Eye (tissue), 1 donor: Measurements from ENCODE around the gene FAM181A.

ENCODE experiments used
- DNase-seq: peaks from one replicate; pipeline ENCODE4 v3.0.0-alpha.2; 2015

Gene FAM181A

DNA sequence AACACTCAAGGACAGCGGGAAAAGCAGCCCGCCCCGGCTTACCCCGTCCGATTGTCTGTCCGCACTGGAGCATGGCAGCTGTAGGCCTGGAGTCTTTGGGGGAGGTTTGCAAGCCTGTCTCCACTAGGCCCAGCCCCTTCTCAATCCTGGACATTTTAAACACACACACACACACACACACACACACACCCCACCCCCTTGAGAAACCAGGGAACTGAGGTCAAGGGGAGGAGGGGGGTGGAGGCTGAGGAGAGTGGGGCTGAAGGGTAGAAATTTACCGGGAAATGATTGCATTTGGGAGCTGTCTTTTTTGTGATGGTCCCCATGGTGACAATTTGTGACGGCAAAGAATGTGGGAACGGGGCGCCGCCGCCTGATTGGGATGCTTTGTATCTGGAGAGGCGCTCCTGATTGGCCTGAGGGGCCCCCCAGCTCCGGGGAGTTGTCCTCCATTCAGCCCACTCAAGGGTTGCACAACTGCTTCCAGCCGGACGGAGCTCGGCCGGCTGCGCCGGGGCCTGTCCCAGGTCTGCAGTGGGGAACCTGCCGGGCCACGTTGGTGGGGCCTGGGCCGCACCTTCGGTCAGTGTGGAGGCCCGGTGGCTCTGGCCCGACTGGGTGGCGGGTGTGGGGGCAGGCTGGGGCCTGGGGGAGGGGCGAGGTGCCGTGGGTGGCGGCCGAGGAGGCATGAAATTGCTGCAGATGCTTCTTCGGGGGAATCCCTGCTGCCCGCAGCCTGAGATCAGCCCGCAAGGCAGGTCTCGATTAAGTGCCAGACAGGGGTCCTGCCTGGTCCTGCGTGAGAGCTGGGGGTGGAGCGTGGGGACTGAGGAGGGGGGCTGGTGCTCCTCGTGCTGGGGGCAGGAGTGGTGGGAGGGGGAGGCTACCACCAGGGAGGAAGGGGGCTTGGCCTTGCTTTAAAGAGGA, at the start of gene FAM181A:
FAM181A (plus strand) TSS at position 472 of the 927 bp plus-strand sequence. CDS start 942 bp downstream, outside the sequence.
- DNase-seq, result peak; percentile 70

DNA sequence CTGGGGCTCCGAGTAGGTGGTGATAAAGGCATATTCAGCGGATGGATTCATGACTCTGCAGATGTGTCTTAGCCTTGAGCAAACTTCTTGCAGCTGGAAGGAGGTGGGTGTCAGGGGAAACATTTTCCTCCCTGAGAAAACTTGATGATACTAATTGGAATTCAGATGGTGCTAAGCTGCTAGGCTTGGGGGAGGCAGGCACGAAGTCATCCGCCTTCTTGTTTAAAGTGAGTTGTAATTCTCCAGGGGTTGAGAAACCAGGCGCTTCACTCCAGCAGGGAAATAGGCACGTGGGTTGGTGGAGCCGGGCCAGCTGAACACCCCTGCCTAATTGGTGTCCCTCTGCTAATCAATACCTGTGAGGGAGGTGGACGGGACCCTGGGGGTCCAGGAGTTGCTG, 48.9 kb upstream of the FAM181A start:
- no peak for DNase-seq

- DNase-seq, result no peak
Measured at GRCh38 chr14:93878871-93879270, 48.3 kb upstream of the FAM181A start.

- no peak for DNase-seq
Measured at GRCh38 chr14:93879362-93879983, 47.7 kb upstream of the FAM181A start.

DNA sequence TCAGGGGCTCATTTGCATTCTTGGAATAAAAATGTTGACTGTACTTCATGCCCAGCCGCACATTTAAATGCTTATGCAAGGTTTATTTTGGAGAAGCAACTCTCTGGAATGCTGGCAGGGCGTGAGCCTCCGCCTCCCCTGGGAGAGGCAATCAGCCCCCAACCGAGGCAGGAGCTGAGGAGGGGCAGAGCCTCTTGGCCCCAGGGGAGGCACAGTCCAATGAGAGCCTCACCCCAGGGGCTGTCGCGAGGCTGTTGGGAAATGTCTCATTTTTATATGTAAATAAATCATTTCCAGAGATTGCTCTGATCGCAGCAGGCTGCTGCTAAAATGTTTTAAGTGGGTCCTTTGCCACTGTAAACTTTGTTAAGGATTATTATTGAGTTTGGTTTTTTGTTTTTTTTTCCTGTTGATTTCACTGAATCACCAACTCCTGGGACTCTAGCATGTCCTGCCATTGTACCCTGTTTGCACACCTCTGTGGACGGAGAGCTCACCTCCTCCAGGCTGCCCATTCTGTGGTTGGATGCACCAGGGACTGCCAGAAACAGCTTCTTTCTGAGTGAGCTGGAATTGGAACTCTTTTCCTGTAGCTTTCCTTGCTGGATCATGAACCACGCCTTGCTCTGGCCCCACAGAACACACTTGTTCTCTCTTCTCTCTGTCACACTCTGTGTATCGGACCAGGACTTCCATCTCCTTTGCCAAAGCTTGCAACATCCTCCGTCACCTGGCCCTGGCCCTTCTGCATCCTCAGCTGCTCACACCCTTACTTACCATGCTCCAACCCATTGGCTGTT, 46.9 kb upstream of the FAM181A start:
- peak; percentile 49 for DNase-seq

DNA sequence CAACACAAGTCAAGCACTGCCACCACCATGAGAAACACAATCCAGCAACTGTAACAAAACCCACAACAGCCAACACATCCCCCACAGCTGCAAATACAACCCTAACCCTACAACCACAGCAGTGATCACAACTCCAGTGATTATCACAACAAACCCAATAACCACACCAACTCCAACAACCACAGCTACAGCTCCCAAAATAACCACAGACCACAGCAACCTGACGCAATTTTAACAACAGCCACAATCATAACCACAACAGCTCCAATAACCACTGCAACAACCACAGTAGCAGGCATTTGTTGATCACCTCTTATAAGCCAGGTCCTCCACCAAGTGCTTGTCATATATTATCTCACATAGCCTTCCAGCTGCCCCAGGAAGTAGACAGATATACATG, 42.2 kb upstream of the FAM181A start:
- no peak for DNase-seq

DNA sequence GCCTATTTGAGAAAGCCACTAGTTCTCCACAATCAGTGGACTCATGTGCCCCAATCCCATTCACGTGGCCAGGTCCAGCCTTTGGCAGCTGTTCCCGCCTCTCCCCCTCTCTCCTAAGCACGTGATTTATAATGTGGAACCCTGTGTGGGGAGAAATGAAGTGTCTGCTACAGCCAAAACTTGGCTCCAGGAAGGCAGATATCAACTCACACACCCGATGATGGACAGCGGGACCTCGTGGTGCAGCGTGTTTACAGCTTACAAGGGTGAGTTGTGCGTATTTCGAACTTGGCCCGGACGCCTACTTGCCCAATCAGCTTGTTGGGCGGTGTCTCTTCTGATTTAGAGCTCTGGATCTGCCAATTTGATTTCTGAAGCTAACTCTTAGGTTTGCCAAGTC, 38.1 kb upstream of the FAM181A start:
- DNase-seq, result no peak

GRCh38 chr14:93889739-93890483, 37.2 kb upstream of the FAM181A start:
- no peak for DNase-seq

GRCh38 chr14:93891756-93892504, 35.2 kb upstream of the FAM181A start:
- DNase-seq, result no peak

- DNase-seq, result no peak
Measured at GRCh38 chr14:93892505-93892839, 34.7 kb upstream of the FAM181A start.

- DNase-seq, result peak; percentile 92
Measured at GRCh38 chr14:93892923-93893558, 34.1 kb upstream of the FAM181A start.

DNA sequence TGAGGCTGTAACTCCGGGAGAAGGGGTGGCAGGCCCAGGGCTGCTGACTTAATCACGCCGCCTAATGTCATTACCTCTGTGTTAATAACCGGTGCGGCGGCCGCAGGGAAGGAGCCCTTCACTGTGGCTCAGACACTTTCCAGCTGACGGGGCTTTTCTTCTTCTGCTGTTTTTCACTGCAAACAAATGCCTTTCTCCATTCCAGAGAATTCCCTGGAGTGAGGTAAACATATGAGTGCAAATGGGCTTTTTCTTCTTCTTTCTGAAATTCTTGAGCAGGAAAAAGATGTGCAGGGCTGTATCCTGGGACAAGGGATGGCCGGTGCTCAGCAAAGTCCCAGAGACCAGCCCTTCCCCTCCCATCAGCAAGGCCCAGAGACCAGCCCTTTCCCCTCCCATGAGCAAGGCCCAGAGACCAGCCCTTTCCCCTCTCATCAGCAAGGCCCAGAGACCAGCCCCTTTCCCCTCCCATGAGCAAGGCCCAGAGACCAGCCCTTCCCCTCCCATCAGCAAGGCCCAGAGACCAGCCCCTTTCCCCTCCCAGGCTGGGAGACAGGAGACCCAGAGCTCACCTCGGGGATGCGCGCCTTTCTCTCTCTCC, 33.4 kb upstream of the FAM181A start:
- peak; percentile 25 for DNase-seq

DNA sequence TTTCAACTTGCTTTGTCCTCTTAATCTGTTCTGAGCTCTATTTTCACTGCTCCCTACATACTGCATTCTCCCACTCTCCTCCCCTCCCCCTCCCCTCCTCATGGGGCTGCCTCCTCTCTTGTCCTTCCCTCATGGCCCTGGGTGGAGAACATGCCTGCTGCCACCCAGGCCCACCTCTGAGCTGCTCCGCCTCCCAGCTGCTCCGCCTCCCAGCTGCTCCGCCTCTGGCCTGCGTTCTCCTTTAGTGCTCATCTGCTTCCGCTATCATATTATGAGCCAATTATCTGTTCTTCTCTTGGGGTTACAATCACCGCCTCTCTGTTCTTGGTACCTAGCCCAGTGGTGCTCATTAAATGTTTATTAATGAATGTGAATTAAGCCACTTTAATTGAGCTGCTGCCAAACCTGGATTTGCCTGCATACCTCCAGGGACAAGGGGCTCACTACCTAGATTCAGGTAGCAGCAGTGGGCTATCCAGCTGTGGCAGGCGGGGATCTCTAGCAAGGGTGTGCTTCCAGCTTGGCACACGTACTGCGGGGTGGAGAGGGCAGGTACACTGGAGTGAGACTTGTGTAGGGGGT, 32.0 kb upstream of the FAM181A start:
- DNase-seq, result peak; percentile 33

DNA sequence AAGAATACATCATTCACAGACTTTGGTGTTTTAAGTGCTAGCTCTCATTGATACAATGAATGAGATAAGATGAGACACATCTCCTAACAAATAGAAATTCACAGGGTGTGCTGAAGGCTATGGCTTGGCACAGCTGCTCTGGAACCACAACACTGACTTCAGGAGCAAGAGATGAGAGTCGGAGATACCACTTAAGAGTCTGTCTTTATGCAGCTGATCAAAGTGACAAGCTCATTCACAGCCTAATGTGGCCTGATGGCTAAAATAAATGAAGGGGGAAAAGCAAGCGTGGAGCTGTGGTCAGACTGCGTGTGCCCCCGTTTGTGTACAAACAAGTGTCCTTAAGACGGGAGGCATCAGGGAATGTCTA, 29.7 kb upstream of the FAM181A start:
- no peak for DNase-seq

DNA sequence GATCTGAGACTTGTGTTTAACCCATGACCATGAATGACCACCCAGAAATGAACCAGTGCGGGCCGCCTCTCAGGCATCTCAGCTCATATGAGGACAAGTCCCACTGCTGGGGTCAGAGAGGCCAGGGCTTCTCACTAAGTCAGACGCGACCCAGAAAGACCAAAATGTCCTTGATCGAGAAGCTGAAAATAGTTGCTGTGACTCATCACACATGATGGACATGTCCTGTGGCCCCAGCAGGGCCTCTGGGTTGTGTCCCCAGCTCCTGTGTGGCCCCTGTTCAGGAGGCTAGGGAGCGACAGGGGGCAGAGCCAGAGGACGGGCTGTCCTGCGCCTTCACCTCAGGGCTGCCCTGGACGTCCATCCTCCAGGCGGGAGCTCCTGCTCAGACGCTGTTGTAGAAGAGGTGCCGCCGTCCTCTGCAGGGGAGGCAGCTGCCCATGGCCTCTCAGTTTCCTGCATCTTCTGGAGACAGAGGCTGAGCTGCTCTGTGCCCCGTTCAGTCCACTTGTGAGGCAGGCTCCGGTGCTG, 29.0 kb upstream of the FAM181A start:
- no peak for DNase-seq

GRCh38 chr14:93898731-93899130, 28.4 kb upstream of the FAM181A start:
- DNase-seq, result no peak

- no peak for DNase-seq
Measured at GRCh38 chr14:93901813-93902212, 25.3 kb upstream of the FAM181A start.

GRCh38 chr14:93902619-93903307, 24.4 kb upstream of the FAM181A start:
- DNase-seq, result no peak

DNA sequence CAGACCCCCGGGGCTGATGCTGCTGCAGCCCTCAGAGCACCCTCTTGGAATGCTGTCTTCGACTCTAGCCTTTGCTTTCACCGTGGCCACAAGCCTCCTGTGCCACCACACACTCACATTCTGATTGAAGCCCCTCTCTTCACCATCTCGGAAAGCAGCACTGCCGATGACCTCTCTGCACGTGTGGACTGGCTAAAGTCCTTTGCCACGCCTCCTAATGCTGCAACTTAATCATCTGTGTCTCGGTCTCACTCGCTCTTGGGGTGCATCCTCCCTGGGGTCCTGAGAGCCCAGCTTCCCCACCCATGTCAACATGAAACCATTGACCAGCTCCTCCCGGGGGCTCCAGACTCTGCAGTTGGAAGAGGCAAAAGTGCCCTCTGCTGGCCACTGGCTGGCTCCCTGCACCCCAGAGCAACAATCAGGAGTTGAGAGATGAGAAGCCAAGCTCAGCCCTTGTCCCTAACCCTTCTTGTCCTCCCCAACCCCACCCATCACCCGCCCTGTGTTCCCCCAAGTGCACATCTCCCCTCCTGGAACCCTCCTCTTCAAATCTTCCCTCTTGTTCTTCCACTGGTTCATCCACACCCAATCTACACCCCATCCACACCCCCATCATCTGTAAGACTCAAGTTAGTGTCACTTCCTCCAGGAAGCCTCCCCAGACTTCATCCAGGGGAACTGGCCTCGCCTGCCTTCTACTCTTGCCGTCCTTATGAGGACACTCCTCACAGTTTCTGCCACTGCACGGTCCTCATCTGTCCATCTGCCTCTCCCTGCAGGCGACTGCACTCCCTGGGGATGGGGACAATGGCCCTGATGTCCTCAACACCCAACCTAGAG, 23.6 kb upstream of the FAM181A start:
- DNase-seq, result peak; percentile 29
